PFSK-1 (cell line): ENCODE measurements around the gene POU3F3.

Experiments
- FOXP2 ChIP-seq: optimal IDR thresholded peaks from 2 replicates; pipeline ENCODE3; 2011; ENCODE audit warnings: borderline replicate concordance, control low read depth, inconsistent platforms; ENCODE audit not compliant: insufficient read depth; ENCODE audit errors: extremely low read length, extremely low read depth
- POLR2AphosphoS5 ChIP-seq: IDR thresholded peaks from 2 replicates; pipeline ENCODE4 v1.6.1; 2012; ENCODE audit warnings: low read depth, mild to moderate bottlenecking, control low read depth, low read length, moderate library complexity
- REST ChIP-seq, 2 experiments: IDR thresholded peaks; 2 replicates each; pipeline versions ENCODE4 v1.6.1 to v1.8.0; 2011 to 2012; ENCODE audit warnings: low read depth in 2 of 2, low read length in 2 of 2, control low read depth in 1 of 2, inconsistent platforms in 1 of 2, mild to moderate bottlenecking in 1 of 2, moderate library complexity in 1 of 2; ENCODE audit not compliant: insufficient read depth in 1 of 2
- SIN3A ChIP-seq: IDR thresholded peaks from 2 replicates; pipeline ENCODE4 v1.6.1; 2012; ENCODE audit warnings: mild to moderate bottlenecking, low read length, moderate library complexity, borderline replicate concordance; ENCODE audit not compliant: insufficient read depth
- TAF1 ChIP-seq: IDR thresholded peaks from 2 replicates; pipeline ENCODE4 v1.6.1; 2012; ENCODE audit warnings: low read length, control low read depth, borderline replicate concordance; ENCODE audit not compliant: insufficient read depth

GRCh38 chr2:104845552-104845931, 8.4 kb upstream of the POU3F3 start:
- TF ChIP-seq POLR2AphosphoS5 (no peak), FOXP2 (no peak), REST (IDR thresholded peaks at IDR 0.05; ENCODE audit: insufficient read depth in 1 of 2, low read depth in 2 of 2, low read length in 2 of 2) (no peak), TAF1 (no peak), SIN3A (no peak)
